ENCODE measurements around the gene LGI1.
A peak's percentile ranks its signal among the peaks of the same experiment; 100 is the strongest.
"Not testable (repeated sequence)": the region's sequence is repeated elsewhere in the genome, so short reads cannot be mapped to it uniquely, and the experiment has no call there.

Gene LGI1

DNA sequence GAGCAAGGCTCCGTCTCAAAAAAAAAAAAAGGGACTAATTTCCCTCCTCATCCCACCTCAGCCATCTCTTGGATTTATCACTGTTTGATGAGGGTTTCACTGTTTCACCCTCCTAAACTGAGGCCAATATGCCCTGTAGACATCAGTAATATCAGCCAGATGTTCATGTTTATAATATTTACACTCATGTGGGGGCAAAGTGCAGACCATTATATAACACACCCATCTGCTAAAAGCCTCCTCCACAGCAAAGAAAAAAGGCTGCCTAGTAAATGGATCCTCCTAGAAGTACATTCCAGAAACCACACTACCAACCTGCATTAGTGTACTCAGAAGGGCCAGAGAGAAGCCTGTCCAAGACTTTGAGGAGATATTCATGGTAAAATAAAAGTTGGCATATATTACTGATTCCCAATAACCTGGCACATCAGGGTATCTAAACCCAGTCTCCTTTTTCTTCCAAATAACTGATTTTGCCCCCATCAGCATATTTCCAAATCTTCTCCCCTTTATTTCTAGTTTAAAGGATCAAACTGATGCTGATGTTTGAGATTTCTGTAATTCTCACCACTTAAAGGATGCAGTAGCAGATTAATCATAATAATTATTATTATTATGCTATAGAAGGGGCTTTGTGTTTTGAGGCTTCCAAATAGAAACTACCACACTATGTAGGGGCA lies 55.1 kb downstream of the LGI1 start:
- DNase-seq: no peak

DNA sequence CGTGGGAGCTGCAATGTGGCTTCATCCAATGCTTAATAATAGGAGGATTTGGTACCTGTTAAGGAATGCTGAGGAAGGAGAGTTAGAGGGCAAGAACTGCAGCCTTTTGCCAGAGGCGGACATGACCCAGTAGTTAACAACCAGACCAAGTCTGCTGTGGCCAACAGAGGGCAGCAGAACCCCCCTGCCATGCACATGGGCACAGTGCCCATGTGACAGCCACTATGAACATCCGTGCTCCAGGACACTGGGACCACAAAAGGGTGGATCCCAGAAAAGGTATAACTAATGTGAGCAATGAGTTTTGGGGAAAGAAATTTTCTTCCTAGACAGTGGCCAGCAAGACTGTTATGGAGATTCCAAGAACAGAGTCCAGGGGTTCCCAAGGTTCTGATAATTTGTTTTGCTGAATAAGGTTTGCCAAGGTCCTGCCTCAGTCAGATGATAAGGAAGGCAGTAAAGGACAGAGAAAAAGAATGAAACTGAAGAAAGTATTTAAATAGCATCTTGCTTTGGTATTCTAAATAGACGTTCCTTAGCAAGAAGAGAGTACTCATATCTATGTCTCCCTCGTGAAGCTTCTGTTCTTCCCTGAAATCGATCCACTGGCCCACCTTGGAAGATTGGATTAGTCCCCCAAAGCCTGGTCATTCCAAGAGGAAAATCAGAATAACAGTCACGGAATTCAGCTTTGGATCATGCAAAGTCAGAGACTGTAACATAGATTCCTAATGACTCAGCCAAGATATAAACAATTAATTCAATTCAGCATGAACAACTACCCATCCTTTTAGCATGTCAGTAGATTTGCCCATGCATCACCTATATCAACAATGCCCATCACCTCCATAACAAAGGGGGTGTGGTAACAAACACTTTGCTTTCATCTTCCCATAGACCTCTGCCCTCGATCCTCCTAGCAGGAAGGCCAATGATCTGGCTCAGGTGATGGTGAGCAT lies 56.0 kb downstream of the LGI1 start:
- peak; percentile 42 to 55 for DNase-seq

DNA sequence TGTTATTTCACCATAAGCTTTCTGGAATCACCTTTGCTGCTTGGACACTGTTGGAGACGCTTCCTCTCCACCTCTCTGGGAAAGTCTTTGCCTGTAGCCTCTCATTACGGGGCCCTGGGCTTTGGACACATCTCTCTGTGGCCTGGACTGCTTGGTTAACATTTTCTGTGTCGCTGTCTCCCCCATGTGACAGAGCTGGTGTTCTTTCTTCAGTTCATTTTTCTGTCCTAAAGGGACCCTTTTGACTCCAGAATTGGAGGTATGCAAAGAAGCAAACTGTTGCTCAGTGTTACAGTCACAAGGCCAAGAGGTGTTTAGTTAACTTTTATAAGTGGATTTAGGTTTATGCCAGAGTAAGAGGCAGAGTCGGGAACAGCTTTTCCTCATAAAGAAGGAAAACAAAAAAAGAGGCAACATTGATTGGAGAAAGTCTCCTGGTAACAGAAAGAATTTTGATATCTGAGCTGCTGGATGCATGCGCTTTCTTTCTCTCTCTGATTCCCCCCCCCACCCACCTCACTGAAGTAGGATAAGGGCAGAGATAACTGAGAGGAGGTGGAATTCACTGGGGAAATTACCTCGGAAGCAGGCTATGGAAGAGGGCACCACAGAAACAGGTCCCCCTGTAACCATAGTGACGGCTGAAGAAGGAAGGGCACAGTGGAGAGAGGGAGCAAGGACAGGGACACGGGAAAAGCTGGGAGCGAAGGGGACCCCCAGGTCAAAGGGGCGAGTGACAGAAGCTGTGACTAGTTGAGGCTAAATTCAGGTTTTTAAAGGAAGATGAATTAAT lies 57.8 kb downstream of the LGI1 start:
- no peak for DNase-seq

DNA sequence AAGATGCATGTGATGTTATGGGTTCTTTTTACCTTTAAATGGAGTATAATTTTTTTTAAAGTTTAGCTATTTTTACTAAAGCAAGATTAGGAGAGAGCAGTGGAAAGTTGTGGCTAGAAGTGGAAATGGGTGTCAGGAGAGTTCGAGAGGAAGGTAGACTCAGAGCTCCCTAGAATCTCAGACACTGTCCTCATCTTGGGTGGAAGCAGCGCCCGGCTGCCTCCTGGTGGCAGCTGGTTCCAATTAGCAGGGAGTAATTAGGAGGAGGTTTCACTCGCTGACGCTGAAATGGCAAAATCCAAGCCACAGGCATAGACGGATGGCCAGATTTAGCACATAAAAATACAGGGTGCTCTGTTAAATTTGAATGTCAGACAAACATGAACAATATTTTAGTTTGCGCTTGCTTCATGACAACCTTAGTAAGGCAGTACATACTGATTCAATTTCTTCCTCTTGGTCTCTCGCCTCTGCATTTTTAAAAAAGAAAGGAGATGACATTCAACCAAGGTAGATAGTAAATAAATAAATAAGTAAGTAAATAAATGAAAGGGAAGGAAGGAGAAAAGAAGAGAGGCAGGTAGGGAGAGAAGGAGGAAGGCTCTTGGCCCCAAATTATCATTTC lies 58.5 kb downstream of the LGI1 start:
- peak; percentile 22 to 31 for DNase-seq

DNA sequence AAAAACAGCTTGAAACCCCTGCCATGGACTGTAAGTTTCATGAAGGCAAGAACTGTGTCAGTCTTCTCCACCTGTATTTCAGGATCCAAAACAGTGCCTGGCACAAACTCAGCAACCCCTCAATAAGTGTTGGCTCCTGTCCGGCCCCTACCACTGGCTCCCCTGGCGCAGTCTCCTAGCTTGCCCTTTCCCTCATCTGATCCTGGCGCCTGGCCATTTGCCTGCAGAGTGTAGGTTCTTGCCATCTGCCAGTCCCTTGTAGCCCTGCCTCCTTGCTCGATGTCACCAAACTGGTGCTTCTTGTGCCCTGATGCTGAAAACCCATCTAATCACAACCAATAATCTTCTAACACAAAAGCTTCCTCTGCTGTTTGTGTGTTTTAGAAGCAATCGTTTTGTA lies 60.4 kb downstream of the LGI1 start:
- DNase-seq: peak in 1 of 2 experiments; percentile 30

DNA sequence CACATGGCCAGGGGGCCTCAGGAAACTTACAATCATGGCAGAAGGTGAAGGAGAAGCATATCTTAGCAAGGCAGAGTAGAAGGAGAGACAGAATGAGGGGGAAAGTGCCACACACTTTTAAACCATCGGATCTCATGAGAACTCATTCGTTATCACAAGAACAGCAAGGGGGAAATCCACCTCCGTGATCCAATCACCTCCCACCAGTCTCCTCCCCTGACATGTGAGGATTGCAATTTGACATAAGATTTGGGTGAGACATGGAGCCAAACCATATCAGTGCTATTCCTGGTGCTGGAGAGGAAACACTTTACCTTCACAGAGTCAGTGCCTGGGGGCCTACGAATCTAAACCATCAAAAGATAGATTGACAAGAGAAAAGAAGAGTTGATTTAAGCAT lies 61.8 kb downstream of the LGI1 start:
- no peak for DNase-seq

DNA sequence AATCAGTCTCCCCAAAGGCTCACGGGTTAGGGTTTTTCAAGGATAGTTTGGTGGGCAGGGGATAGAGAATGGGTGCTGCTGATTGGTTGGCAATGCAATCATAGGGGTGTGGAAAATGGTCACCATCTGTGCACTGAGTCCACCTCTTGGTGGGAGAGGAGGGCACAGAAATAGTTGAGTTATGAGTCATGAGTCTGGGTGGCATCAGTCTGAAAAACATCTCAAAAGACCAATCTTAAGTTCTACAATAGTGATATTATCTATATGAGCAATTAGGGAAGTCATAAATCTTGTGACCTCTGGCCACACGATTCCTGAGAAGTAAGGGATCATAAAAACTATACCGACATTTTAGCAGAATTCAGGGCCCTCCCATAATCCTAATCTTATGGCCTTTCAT lies 62.7 kb downstream of the LGI1 start:
- DNase-seq: no peak

DNA sequence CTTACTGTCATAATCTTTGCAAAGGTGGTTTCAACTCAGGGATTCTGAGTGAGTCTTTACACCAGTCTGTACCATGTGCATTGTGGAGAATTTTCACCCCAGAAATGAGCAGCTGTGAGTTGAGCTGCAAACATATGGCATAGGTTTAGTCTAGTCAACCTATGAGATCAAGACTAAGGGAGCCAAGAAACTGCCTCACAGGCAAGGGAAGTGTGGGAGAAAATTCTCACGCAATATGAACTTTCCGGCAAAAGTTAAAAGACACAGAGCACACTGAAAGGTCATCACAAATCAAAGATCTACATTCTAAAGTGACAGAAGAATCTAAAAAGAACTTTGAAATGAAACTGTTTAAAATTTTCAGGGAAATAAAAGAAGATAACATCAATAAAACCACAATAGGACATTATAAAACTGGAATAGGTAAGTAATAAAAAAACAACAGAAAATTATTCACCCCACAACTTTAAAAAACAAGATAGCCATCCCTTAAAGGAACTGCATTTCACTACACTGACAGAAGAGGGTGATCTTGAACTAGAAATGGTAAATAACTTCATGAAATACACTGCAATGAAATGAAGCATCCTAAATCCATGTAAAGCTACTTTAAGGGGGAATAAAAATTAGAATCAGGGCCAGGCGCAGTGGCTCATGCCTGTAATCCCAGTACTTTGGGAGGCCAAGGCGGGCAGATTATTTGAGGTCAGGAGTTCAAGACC lies 63.5 kb downstream of the LGI1 start:
- DNase-seq: peak in 1 of 2 experiments; percentile 15

DNA sequence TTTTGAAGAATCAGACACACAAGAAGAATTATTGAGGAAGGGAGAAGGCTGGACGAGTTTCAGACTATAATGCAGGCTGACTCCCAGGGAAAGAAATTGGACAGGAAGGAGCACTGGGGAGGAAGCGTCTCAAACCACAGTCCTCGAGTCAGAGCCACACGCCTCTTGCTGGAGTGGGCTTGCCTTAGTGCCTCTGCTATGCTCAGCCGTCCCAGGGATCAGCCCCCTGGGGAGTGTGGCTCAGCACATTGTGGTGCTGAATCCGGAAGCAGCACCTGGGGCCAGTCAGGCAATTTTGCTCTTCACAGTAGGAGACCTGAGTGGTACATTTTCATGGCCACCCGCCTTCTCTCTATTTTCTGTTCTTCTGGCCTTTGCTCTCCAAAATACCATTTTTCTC lies 68.6 kb downstream of the LGI1 start:
- DNase-seq: no peak

DNA sequence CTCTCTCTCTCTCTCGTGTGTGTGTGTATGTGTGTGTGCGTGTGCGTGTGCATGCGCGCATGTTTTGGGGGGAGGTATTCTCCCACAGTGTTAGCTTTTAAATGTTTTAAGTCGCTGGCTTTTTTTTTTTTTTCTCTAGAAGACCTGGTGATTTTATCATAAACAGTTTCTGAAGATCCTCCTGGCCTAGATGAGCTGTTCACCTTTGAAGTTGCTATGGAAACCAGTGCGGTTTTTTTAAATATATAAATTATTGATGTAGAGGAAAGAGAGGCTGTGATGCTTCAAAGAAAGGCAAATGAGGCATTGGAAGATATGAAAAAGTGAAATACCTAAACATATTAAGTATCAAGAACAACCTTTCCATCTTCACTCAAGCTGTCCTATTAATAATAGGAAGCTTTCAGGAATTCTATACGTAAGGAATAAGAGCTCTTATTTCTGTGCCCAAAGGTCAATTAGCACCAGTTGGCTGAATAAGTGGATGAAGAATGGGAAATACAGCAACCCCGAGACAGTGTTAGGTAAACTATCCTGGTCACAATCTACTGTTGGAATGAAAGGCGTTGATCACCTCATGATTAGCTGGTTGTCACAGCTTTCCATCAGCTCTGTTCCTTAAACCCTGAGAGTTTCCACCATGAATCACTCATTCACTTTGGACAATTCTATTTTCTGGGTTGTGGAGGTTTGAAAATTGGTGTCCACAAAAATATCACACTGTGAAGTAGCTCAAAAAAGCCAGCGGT lies 69.5 kb downstream of the LGI1 start:
- DNase-seq: no peak

DNA sequence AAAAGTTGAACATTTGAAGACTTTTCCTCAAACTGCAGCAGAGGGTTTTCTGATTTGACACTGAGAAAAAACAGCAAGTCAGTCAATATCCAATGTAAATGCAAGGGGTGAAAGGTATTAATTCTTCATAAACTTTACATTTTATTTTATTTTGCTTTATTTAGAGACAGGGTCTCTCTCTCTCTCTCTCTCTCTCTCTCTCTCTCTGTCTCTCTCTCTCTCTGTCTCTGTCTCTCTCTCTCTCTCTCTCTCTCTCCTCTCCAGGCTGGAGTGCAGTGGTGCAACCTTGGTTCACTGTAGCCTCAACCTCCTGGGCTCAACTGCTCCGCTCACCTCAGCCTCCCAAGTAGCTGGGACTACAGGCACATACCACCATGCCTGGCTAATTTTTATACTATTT lies 73.3 kb downstream of the LGI1 start:
- not testable (repeated sequence) for DNase-seq

DNA sequence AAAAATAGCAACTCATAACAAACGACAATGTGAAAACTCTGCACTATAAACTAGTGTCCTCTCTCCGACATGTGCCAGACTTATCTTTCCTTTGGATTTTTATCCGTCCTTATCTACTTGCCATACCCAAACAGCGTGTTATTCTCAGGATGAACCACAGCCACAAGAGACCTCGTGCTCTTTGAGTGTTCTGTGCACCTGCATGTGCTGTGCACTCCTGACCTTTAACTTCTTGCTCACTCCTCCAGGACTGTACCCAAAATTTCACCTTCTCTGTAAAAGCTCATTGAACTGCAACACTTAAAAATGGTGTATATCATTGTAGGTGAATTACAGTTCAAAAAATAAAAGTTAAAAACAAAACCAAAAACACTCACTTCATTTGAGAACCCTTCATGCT lies 78.0 kb downstream of the LGI1 start:
- no peak for DNase-seq

DNA sequence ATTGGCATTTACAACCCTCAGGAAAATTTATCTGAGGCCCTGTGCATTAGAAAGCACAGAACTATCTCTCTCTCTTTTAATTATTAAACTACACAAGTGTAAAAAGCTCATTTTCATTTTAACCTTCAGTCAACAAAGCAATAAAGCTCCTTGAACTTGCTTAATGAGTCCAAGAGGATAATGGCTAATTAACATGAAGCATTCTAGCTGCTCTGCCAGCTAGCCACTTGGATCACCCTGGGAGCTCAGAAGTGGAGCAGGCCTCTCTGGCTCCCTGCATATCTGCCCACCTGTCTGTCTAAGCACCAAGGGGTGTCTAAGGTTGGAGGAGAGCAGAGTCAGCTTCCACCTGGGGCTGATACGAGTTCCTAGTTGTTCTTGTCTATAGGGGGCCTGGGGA lies 80.1 kb downstream of the LGI1 start:
- DNase-seq: no peak

DNA sequence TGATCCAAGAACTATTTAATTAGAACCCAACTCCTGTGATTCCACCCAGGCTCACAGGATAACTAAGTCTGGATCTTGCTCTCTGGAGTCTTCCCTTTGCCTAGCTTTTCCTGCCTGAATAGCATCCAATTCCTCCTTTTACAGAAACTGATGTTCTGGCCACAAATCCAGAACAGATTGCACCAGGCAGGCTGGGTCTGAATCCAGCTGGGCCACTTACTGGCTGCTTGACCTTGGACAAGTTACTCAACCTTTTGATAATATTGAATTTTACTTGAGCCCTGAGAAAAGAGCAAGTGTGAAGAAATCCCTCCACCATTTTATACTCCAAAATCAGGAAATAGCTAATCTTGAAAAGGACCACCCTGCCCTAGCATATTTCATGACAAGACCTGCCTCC lies 80.5 kb downstream of the LGI1 start:
- no peak for DNase-seq

DNA sequence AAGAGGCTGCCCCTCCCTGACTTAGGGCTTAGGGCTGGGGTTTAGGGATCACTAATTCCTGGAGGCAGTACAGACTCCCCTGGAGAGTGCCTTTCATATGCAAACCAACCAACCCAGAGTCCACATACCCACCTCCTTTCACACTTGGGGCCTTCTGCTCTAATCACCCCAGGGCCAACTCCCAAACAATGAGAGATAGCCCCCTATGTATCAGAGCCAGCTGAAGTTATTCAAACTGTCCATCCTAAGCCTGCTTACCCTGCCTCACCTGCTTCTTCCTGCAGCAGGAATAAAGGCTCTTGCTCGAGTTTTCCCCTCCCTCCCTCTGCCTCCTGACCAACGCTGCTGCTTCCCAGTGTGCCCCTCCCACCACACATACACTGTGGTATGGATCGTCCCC lies 84.2 kb downstream of the LGI1 start:
- no peak for DNase-seq

DNA sequence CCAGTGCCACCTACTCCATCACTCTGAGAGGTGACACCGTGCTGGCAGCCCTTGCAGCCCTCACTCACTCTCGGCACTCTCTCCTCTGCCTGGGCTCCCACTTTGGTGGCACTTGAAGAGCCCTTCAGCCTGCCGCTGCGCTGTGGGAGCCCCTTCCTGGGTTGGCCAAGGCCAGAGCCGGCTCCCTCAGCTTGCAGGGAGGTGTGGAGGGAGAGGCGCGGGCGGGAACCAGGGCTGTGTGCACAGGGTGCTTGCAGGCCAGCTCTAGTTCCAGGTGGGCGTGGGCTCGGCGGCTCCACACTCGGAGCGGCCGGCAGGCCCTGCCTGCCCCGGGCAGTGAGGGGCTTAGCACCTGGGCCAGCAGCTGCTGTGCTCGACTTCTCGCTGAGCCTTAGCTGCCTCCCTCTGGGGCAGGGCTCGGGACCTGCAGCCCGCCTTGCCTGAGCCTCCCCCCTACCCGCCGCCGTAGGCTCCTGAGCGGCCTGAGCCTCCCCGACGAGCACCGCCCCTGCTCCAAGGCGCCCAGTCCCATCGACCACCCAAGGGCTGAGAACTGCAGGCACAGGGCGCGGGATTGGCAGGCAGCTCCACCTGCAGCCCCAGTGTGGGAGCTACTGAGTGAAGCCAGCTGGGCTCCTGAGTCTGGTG lies 87.4 kb downstream of the LGI1 start:
- DNase-seq: no peak
